HFFc6 (cell line): ENCODE measurements around the gene MPO. TPM values are rescaled to one million over a fixed set of nuclear protein-coding genes. Genes with fewer than 3 reads are reported as not detected.

Experiments used
- DNase-seq: peaks from one replicate; pipeline ENCODE4 v3.0.0-alpha.2; 2018
- H3K27ac Mint-ChIP-seq: 2 replicates; pipeline ENCODE4 v1.8.0; 2020; ENCODE audit warnings: mild to moderate bottlenecking, mixed read lengths
- H3K27me3 Mint-ChIP-seq: 2 replicates; pipeline ENCODE4 v1.8.0; 2021; ENCODE audit warnings: mild to moderate bottlenecking, moderate library complexity, mixed read lengths; ENCODE audit not compliant: insufficient read depth
- H3K36me3 Mint-ChIP-seq: 2 replicates; pipeline ENCODE4 v1.8.0; 2021; ENCODE audit warnings: low read depth, mixed read lengths
- H3K4me1 Mint-ChIP-seq: 2 replicates; pipeline ENCODE4 v1.8.0; 2020; ENCODE audit warnings: low read depth, mixed read lengths
- H3K4me3 Mint-ChIP-seq: 2 replicates; pipeline ENCODE4 v1.8.0; 2020; ENCODE audit warnings: mild to moderate bottlenecking, moderate library complexity, mixed read lengths
- H3K9me3 Mint-ChIP-seq: 2 replicates; pipeline ENCODE4 v1.8.0; 2020; ENCODE audit warnings: mild to moderate bottlenecking, mixed read lengths
- CTCF ChIP-seq: fragments of 200-600 bp; sonication (generic); IDR thresholded peaks from 2 replicates; pipeline ENCODE4 v1.5.0; 2021; ENCODE audit warnings: antibody characterized with exemption, mild to moderate bottlenecking
- total RNA-seq, 6 experiments: library from RNA; stranded (reverse); fragmentation: NEBNext Ultra II Directional; extraction: Animal tissue kit (Norgen Biotek cat#: 25700); gene quantifications; 2 replicates in 1 of 6; 3 replicates in 5 of 6; pipeline ENCODE4 v1.2.3, GENCODE V29; 2021

Gene MPO
- total RNA-seq, 6 experiments from 2014 or later = not detected

GRCh38 chr17:58301504-58302150, 20.9 kb upstream of the MPO start:
- Mint-ChIP-seq H3K27ac (no peak overlapping the region), H3K4me1 (no peaks in the 10 kb centered on the region), H3K36me3 (no peaks in the 10 kb centered on the region), H3K4me3 (no peak overlapping the region), H3K9me3 (no peaks in the 10 kb centered on the region), H3K27me3 (peaks cover 10% of the 10 kb centered on the region)
- no peak for TF ChIP-seq CTCF
- no peak for DNase-seq

- no peak for DNase-seq
- H3K4me1 Mint-ChIP-seq = no peaks in the 10 kb centered on the region
- H3K27ac Mint-ChIP-seq = no peak overlapping the region
- TF ChIP-seq CTCF = no peak
- H3K27me3 Mint-ChIP-seq = peaks cover 15% of the 10 kb centered on the region
- no peaks in the 10 kb centered on the region for H3K36me3 Mint-ChIP-seq
- H3K9me3 Mint-ChIP-seq = no peaks in the 10 kb centered on the region
- no peak overlapping the region for H3K4me3 Mint-ChIP-seq
Measured at GRCh38 chr17:58300336-58300735, 19.6 kb upstream of the MPO start.

- Mint-ChIP-seq H3K9me3 (no peaks in the 10 kb centered on the region), H3K4me1 (no peaks in the 10 kb centered on the region), H3K4me3 (no peak overlapping the region), H3K36me3 (no peaks in the 10 kb centered on the region), H3K27ac (no peak overlapping the region), H3K27me3 (peaks cover 18% of the 10 kb centered on the region)
- no peak for TF ChIP-seq CTCF
- no peak for DNase-seq
Measured at GRCh38 chr17:58294034-58294433, 13.3 kb upstream of the MPO start.

GRCh38 chr17:58291246-58291645, 10.5 kb upstream of the MPO start:
- Mint-ChIP-seq H3K9me3 (no peaks in the 10 kb centered on the region), H3K36me3 (no peaks in the 10 kb centered on the region), H3K4me3 (no peak overlapping the region), H3K27ac (no peak overlapping the region), H3K27me3 (peaks cover 15% of the 10 kb centered on the region), H3K4me1 (no peaks in the 10 kb centered on the region)
- DNase-seq = no peak
- no peak for TF ChIP-seq CTCF

- DNase-seq = no peak
- no peak overlapping the region for H3K4me3 Mint-ChIP-seq
- H3K27ac Mint-ChIP-seq = no peak overlapping the region
- peaks cover 16% of the 10 kb centered on the region for H3K27me3 Mint-ChIP-seq
- no peaks in the 10 kb centered on the region for H3K4me1 Mint-ChIP-seq
- TF ChIP-seq CTCF = no peak
- no peaks in the 10 kb centered on the region for H3K9me3 Mint-ChIP-seq
- H3K36me3 Mint-ChIP-seq = no peaks in the 10 kb centered on the region
Measured at GRCh38 chr17:58289869-58290268, 9.1 kb upstream of the MPO start.

GRCh38 chr17:58285422-58285810, 4.7 kb upstream of the MPO start:
- H3K36me3 Mint-ChIP-seq = no peaks in the 10 kb centered on the region
- TF ChIP-seq CTCF = no peak
- H3K4me1 Mint-ChIP-seq = no peaks in the 10 kb centered on the region
- H3K27me3 Mint-ChIP-seq = peaks cover 14% of the 10 kb centered on the region
- H3K4me3 Mint-ChIP-seq = no peak overlapping the region
- no peaks in the 10 kb centered on the region for H3K9me3 Mint-ChIP-seq
- no peak overlapping the region for H3K27ac Mint-ChIP-seq
- DNase-seq = no peak
